Erythroblast (primary cell): Measurements from ENCODE around the gene SLC24A1.

ENCODE experiments used
- GATA1 ChIP-seq: IDR thresholded peaks from 2 replicates; pipeline ENCODE4 v1.6.1; 2011; ENCODE audit warnings: low read depth, mild to moderate bottlenecking, control low read depth, low read length, moderate library complexity
- POLR2A ChIP-seq: IDR thresholded peaks from 2 replicates; pipeline ENCODE4 v1.6.1; 2011; ENCODE audit warnings: mild to moderate bottlenecking, low read length

GRCh38 chr15:65639509-65639908 is 17.8 kb downstream of the SLC24A1 start:
- TF ChIP-seq POLR2A (no peak), GATA1 (no peak)
